Transverse colon (tissue), 4 donors: ENCODE results near the gene PFKFB3.

Experiments used
- CTCF ChIP-seq, 5 experiments: fragments of 200-600 bp in 3 of 5; fragments of 450-650 bp in 2 of 5; sonication (generic) in 3 of 5; IDR thresholded peaks; 1 replicate in 2 of 5; 2 replicates in 3 of 5; pipeline ENCODE4 v1.5.1; 2016 to 2017; ENCODE audit warnings: antibody characterized with exemption in 5 of 5, inconsistent platforms in 3 of 5, mild to moderate bottlenecking in 2 of 5, moderate library complexity in 1 of 5
- EP300 ChIP-seq: sonication (generic); formaldehyde crosslinking; IDR thresholded peaks from one replicate; pipeline ENCODE4 v1.6.1; 2017; ENCODE audit warnings: antibody characterized with exemption, low read depth
- POLR2A ChIP-seq: fragments of 450-650 bp; IDR thresholded peaks from one replicate; pipeline ENCODE4 v1.6.1; 2016; ENCODE audit warnings: antibody characterized with exemption, mild to moderate bottlenecking, moderate library complexity
- POLR2AphosphoS5 ChIP-seq, 3 donors: sonication (generic); formaldehyde crosslinking; IDR thresholded peaks; one replicate each; pipeline ENCODE4 v1.6.1; 2016; ENCODE audit warnings: antibody characterized with exemption in 3 of 3

- no peak for TF ChIP-seq POLR2A
- no peak for TF ChIP-seq EP300
- no peak for TF ChIP-seq CTCF (IDR thresholded peaks at IDR 0.05)
- TF ChIP-seq POLR2AphosphoS5 (IDR thresholded peaks at IDR 0.05), result no peak
Measured at GRCh38 chr10:6191147-6191546, 11.6 kb upstream of the PFKFB3 start.
